ENCODE data around the gene ZNF708.
"Not testable (repeated sequence)": the region's sequence is repeated elsewhere in the genome, so short reads cannot be mapped to it uniquely, and the experiment has no call there.

Gene ZNF708

DNA sequence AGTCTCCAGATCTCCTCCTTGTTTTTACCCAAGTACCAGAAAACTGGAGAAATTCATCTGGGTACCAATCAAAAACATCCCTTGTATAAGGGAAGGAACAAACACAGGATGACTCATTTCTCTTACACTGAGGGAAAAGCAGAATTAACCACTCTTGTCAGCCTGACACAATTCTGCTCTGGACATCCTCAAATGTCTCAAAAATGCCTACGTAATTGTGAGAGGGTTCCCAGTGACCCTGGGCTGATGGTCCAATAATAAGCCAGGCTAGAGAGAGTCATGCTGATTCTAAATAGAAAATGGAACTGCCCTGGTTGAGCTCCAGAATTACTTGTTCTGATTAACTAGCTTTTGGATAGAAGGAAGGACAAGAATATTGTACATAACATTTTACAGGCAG, 14.5 kb downstream of the ZNF708 start:
- POLR2A ChIA-PET = interaction anchor here (2.6 kb wide), 1 partner anchor 14 kb away, joined by 9 read pairs; the partner anchor contains the start of gene ZNF708
- TF ChIP-seq ELF4 (IDR thresholded peaks at IDR 0.05) (no peak), TARDBP (IDR thresholded peaks at IDR 0.05) (no peak), ARNT (IDR thresholded peaks at IDR 0.05) (no peak), SUZ12 (IDR thresholded peaks at IDR 0.05) (no peak), HDGF (IDR thresholded peaks at IDR 0.05; ENCODE audit: borderline replicate concordance) (no peak), FOXM1 (IDR thresholded peaks at IDR 0.05; ENCODE audit: borderline replicate concordance) (no peak), L3MBTL2 (conservative IDR thresholded peaks at IDR 0.05) (no peak)
- TF ChIP-seq, protein P1, sequence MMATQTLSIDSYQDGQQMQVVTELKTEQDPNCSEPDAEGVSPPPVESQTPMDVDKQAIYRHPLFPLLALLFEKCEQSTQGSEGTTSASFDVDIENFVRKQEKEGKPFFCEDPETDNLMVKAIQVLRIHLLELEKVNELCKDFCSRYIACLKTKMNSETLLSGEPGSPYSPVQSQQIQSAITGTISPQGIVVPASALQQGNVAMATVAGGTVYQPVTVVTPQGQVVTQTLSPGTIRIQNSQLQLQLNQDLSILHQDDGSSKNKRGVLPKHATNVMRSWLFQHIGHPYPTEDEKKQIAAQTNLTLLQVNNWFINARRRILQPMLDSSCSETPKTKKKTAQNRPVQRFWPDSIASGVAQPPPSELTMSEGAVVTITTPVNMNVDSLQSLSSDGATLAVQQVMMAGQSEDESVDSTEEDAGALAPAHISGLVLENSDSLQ (IDR thresholded peaks at IDR 0.05) = no peak
- DNase-seq (ENCODE audit: extremely low spot score) = no peak
- CTCF ChIA-PET = no interaction called here

DNA sequence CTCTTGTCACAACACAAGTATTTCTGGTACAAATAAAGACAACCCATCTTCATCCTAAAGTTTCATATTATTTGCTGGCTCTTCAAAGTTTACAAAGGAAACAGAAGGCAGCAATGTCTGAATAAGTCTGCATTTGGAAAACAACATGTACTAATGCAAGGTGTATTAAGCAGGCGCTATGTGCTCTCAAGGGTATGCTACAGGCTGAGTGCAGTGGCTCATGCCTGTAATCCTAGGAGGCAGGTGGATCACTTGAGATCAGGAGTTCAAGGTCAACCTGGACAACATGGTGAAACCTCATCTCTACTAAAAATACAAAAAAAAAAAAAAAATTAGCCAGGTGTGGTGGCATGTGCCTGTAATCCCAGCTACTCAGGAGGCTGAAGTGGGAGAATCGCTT, 16.4 kb downstream of the ZNF708 start:
- DNase-seq (ENCODE audit: extremely low spot score); POLR2A ChIA-PET; CTCF ChIA-PET: not testable (repeated sequence)

DNA sequence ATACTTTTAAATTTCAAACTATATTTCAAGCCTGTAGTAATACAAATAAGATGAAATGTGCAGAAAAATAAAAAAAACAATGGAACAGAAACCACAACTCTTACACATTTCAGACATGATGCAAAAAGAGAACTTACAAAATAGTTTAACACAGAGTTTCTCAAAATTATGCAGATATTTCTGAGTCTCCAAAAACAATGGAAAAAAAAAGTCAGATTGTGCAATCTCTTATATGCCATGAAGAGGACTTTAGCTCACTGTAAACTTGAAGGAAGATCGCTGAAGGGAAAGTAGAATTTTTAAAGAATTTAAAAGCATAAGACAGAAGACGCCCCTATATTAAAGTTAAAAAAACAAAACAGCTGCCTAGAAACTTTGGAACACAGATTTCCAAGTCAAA, 20.4 kb downstream of the ZNF708 start:
- POLR2A ChIA-PET = no interaction called here
- CTCF ChIA-PET = no interaction called here
- no peak for DNase-seq (ENCODE audit: extremely low spot score)
- TF ChIP-seq TARDBP (IDR thresholded peaks at IDR 0.05) (no peak), BHLHE40 (IDR thresholded peaks at IDR 0.05; ENCODE audit: borderline replicate concordance) (no peak), ARNT (IDR thresholded peaks at IDR 0.05) (no peak), SP1 (IDR thresholded peaks at IDR 0.05) (no peak), NFRKB (IDR thresholded peaks at IDR 0.05) (no peak), SUZ12 (IDR thresholded peaks at IDR 0.05) (no peak), ELF4 (IDR thresholded peaks at IDR 0.05) (no peak), ZNF384 (IDR thresholded peaks at IDR 0.05) (no peak), LEF1 (IDR thresholded peaks at IDR 0.05; ENCODE audit: borderline replicate concordance) (no peak), FOXA1 (IDR thresholded peaks at IDR 0.05) (no peak), HDGF (IDR thresholded peaks at IDR 0.05; ENCODE audit: borderline replicate concordance) (no peak), FOXM1 (IDR thresholded peaks at IDR 0.05; ENCODE audit: borderline replicate concordance) (no peak), FOXK2 (IDR thresholded peaks at IDR 0.05) (no peak), CTBP1 (IDR thresholded peaks at IDR 0.05; ENCODE audit: borderline replicate concordance) (no peak), L3MBTL2 (conservative IDR thresholded peaks at IDR 0.05) (no peak)
- TF ChIP-seq, protein P1 (IDR thresholded peaks at IDR 0.05) = no peak

DNA sequence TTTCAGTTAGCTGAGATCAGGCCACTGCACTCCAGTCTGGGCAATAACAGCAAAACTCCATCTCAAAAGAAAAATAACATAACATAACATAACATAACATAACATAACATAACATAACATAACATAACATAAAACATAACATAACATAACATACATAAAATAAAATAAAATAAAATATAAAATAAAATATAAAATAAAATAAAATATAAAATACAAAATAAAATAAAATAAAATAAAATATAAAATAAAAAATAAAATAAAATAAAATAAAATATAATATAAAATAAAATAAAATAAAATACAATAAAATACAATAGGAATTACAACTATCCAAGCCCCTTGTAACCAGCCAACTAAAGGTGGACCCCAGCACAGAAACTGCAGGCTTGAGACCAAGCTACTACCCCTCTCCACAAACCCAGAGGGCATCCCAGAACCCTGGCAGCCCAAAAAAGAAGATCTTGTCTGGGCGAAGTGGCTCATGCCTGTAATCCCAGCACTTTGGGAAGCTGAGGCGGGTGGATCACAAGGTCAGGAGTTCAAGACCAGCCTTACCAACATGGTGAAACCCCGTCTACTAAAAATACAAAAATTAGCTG, 22.2 kb downstream of the ZNF708 start:
- CTCF ChIA-PET, POLR2A ChIA-PET: not testable (repeated sequence)

DNA sequence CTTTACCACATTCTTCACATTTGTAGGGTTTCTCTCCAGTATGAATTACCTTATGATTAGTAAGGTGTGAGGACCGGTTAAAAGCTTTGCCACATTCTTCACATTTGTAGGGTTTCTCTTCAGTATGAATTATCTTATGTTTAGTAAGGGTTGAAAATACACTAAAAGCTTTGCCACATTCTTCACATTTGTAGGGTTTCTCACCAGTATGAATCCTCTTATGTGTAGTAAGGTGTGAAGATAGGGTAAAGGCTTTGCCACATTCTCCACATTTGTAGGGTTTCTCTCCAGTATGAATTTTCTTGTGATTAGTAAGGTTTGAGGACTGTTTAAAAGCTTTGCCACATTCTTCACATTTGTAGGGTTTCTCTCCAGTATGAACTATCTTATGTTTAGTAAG, 35.4 kb downstream of the ZNF708 start:
- POLR2A ChIA-PET = interaction anchor here (1.3 kb wide), 1 partner anchor 35 kb away, joined by 4 read pairs; the partner anchor contains the start of gene ZNF708
- CTCF ChIA-PET; DNase-seq (ENCODE audit: extremely low spot score): not testable (repeated sequence)

More for the DNA sequence above, 22.2 kb downstream of the ZNF708 start:
- DNase-seq (ENCODE audit: extremely low spot score) = not testable (repeated sequence)

DNA sequence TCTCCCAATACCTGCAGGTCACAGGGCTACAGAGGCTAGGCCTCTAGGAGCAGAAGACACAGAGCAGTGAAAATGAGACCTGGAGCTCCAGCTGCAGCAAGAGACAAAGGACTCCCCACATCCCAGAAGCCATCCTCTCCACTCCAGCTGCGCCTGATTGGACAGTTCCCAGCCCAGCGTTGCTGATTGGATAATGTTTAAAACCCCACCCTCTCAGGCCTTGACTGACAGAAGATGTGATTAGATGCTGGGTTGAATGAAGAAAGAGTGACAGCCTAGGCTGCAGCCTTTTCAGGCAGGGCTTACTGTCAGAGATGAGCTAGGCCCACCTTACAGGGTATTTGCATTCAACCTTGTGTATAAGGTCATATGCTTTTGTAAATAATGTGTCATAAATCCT, 59.4 kb downstream of the ZNF708 start:
- no peak for DNase-seq (ENCODE audit: extremely low spot score)
- CTCF ChIA-PET = no interaction called here
- TF ChIP-seq ZNF384 (IDR thresholded peaks at IDR 0.05) (no peak), FOXK2 (IDR thresholded peaks at IDR 0.05) (no peak)
- TF ChIP-seq, protein P1 (IDR thresholded peaks at IDR 0.05) = no peak
- POLR2A ChIA-PET = no interaction called here

DNA sequence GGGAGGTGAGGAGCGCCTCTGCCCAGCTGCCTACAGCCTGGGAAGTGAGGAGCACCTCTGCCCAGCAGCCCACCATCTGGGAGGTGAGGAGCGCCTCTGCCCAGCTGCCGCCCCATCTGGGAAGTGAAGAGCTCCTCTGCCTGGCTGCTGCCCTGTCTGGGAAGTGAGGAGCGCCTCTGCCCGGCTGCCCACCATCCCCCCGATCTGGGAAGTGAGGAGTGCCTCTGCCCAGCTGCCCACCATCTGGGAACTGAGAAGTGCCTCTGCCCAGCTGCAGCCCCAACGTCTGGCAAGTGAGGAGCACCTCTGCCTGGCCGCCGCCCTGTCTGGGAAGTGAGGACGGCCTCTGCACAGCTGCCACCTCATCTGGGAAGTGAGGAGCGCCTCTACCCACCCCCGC, 64.3 kb downstream of the ZNF708 start:
- CTCF ChIA-PET = no interaction called here
- DNase-seq (ENCODE audit: extremely low spot score) = no peak
- TF ChIP-seq FOXA1 (IDR thresholded peaks at IDR 0.05) = no peak
- no peak for TF ChIP-seq SP1 (IDR thresholded peaks at IDR 0.05)
- no peak for TF ChIP-seq HDGF (IDR thresholded peaks at IDR 0.05; ENCODE audit: borderline replicate concordance)
- no peak for TF ChIP-seq ELF4 (IDR thresholded peaks at IDR 0.05)
- POLR2A ChIA-PET = no interaction called here

DNA sequence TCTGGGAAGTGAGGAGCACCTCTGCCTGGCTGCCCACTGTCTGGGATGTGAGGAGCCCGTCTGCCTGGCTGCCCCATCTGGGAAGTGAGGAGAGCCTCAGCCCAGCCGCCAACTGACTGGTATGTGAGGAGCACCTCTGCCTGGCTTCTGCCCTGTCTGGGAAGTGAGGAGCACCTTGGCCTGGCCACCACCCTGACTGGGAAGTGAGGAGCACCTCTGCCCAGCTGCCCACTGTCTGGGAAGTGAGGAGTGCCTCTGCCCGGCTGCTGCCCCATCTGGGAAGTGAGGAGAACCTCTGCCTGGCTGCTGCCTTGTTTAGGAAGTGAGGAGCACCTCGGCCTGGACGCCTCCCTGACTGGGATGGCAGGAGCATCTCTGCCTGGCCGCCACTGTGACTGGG, 64.8 kb downstream of the ZNF708 start:
- TF ChIP-seq ELF4 (IDR thresholded peaks at IDR 0.05) (no peak), L3MBTL2 (conservative IDR thresholded peaks at IDR 0.05) (no peak), NFRKB (IDR thresholded peaks at IDR 0.05) (no peak), LEF1 (IDR thresholded peaks at IDR 0.05; ENCODE audit: borderline replicate concordance) (no peak), CTBP1 (IDR thresholded peaks at IDR 0.05; ENCODE audit: borderline replicate concordance) (no peak), FOXK2 (IDR thresholded peaks at IDR 0.05) (no peak)
- TF ChIP-seq, protein P1 (IDR thresholded peaks at IDR 0.05) = no peak
- no peak for DNase-seq (ENCODE audit: extremely low spot score)
- ChIA-PET POLR2A (no interaction called here), CTCF (no interaction called here)

DNA sequence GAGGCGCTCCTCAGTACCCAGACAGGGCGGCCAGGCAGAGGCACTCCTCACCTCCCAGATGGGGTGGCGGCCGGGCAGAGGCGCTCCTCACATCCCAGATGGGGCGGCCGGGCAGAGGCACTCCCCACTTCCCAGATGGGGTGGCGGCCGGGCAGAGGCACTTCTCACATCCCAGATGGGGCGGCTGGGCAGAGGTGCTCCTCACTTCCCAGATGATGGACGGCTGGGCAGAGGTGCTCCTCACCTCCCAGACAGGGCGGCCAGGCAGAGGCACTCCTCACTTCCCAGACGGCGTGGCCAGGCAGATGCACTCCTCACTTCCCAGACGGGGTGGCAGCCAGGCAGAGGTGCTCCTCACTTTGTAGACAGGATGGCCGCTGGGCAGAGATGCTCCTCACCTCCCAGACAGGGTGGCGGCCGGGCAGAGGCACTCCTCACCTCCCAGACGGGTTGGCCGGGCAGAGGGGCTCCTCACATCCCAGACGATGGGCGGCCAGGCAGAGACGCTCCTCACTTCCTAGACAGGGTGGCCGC, 68.3 kb downstream of the ZNF708 start:
- POLR2A ChIA-PET; DNase-seq (ENCODE audit: extremely low spot score); CTCF ChIA-PET: not testable (repeated sequence)
